HepG2 (cell line): ENCODE results near the gene ZNRF3. TPM values are rescaled to one million over a fixed set of nuclear protein-coding genes. Genes with fewer than 3 reads are reported as not detected.

ENCODE experiments used
- GTF2F1 ChIP-seq: fragments of 150-350 bp; IDR thresholded peaks from 2 replicates; pipeline ENCODE4 v1.6.1; 2014; ENCODE audit warnings: low read length
- HDAC2 ChIP-seq: sonication (generic); formaldehyde crosslinking; IDR thresholded peaks from 2 replicates; pipeline ENCODE4 v1.4.0; 2020; ENCODE audit warnings: missing genetic modification reagents
- HOXD1 ChIP-seq: sonication (generic); formaldehyde crosslinking; IDR thresholded peaks from 2 replicates; pipeline ENCODE4 v1.5.0; 2020; ENCODE audit warnings: missing genetic modification reagents
- PHF8 ChIP-seq: sonication (generic); formaldehyde crosslinking; IDR thresholded peaks from 2 replicates; pipeline ENCODE4 v1.5.0; 2020; ENCODE audit warnings: missing genetic modification reagents
- POLR2A ChIP-seq, 2 experiments: IDR thresholded peaks; 2 replicates each; pipeline ENCODE4 v1.6.1; 2011; ENCODE audit warnings: low read depth in 2 of 2, low read length in 2 of 2, mild to moderate bottlenecking in 1 of 2, moderate library complexity in 1 of 2; ENCODE audit not compliant: insufficient read depth in 1 of 2
- SALL1 ChIP-seq: sonication (generic); formaldehyde crosslinking; IDR thresholded peaks from 2 replicates; pipeline ENCODE4 v1.8.0; 2022; ENCODE audit warnings: mild to moderate bottlenecking, missing genetic modification reagents
- SIN3A ChIP-seq: IDR thresholded peaks from 2 replicates; pipeline ENCODE4 v1.6.1; 2011; ENCODE audit warnings: low read depth, mild to moderate bottlenecking, control low read depth, low read length, borderline replicate concordance
- SMARCE1 ChIP-seq: fragments of 450-650 bp; IDR thresholded peaks from 2 replicates; pipeline ENCODE4 v1.6.1; 2017; ENCODE audit warnings: borderline replicate concordance
- SMYD3 ChIP-seq: sonication (generic); formaldehyde crosslinking; IDR thresholded peaks from 2 replicates; pipeline ENCODE4 v1.8.1; 2023; ENCODE audit warnings: mild to moderate bottlenecking, missing genetic modification reagents
- ZBTB38 ChIP-seq: sonication (generic); formaldehyde crosslinking; IDR thresholded peaks from 2 replicates; pipeline ENCODE4 v1.5.1; 2020; ENCODE audit warnings: mild to moderate bottlenecking, missing genetic modification reagents
- ZNF883 ChIP-seq: sonication (generic); formaldehyde crosslinking; IDR thresholded peaks from 2 replicates; pipeline ENCODE4 v1.5.1; 2020; ENCODE audit warnings: mild to moderate bottlenecking, missing genetic modification reagents; ENCODE audit errors: not compliant biosample characterization
- ZSCAN21 ChIP-seq: sonication (generic); formaldehyde crosslinking; IDR thresholded peaks from 2 replicates; pipeline ENCODE4 v1.8.0; 2022; ENCODE audit warnings: mild to moderate bottlenecking, missing genetic modification reagents, moderate library complexity, borderline replicate concordance
- polyA plus RNA-seq, 8 experiments: library from polyadenylated mRNA; depleted of rRNA in 3 of 8; stranded (reverse) in 7 of 8; unstranded in 1 of 8; fragments of >200 nt; fragmentation: Illumina TruSeq in 4 of 8; extraction: Trizol in 4 of 8; gene quantifications; 2 replicates each; pipeline versions ENCODE4 v1.2.1 to v1.2.3, GENCODE V29; 2011 to 2016; ENCODE audit warnings: low read depth in 4 of 8, missing spikeins in 1 of 8, mixed read lengths in 1 of 8; ENCODE audit not compliant: insufficient read depth in 1 of 8
- total RNA-seq, 5 experiments: library from RNA; depleted of rRNA; stranded (reverse); fragments of >200 nt; fragmentation: Illumina TruSeq; extraction: Trizol; gene quantifications; 2 replicates each; pipeline ENCODE4 v1.2.3, GENCODE V29; 2016; ENCODE audit warnings: low read depth in 1 of 5
- TF ChIP-seq, protein P1 (sequence below), 2 experiments: sonication (generic) in 1 of 2; formaldehyde crosslinking in 1 of 2; IDR thresholded peaks; 2 replicates each; pipeline versions ENCODE4 v1.4.0 to v1.6.1; 2016 to 2020; ENCODE audit warnings: borderline replicate concordance in 1 of 2, low read depth in 1 of 2, mild to moderate bottlenecking in 1 of 2, missing genetic modification reagents in 1 of 2
- TF ChIP-seq, protein P2 (sequence below): sonication (generic); formaldehyde crosslinking; IDR thresholded peaks from 2 replicates; pipeline ENCODE4 v1.9.0; 2021; ENCODE audit warnings: missing genetic modification reagents, borderline replicate concordance
- TF ChIP-seq, protein P3 (sequence below): sonication (generic); formaldehyde crosslinking; IDR thresholded peaks from 2 replicates; pipeline ENCODE4 v1.4.0; 2020; ENCODE audit warnings: mild to moderate bottlenecking, missing genetic modification reagents
- TF ChIP-seq, protein P4 (sequence below): sonication (generic); formaldehyde crosslinking; IDR thresholded peaks from 2 replicates; pipeline ENCODE4 v1.4.0; 2020; ENCODE audit warnings: missing genetic modification reagents

The ZNRF3 gene
- total and polyA plus RNA-seq, 2 of the 13 experiments (the other 11 are each of a cell fraction or from before 2014, with no cell fraction given), result 20.3 to 36.7 TPM

DNA sequence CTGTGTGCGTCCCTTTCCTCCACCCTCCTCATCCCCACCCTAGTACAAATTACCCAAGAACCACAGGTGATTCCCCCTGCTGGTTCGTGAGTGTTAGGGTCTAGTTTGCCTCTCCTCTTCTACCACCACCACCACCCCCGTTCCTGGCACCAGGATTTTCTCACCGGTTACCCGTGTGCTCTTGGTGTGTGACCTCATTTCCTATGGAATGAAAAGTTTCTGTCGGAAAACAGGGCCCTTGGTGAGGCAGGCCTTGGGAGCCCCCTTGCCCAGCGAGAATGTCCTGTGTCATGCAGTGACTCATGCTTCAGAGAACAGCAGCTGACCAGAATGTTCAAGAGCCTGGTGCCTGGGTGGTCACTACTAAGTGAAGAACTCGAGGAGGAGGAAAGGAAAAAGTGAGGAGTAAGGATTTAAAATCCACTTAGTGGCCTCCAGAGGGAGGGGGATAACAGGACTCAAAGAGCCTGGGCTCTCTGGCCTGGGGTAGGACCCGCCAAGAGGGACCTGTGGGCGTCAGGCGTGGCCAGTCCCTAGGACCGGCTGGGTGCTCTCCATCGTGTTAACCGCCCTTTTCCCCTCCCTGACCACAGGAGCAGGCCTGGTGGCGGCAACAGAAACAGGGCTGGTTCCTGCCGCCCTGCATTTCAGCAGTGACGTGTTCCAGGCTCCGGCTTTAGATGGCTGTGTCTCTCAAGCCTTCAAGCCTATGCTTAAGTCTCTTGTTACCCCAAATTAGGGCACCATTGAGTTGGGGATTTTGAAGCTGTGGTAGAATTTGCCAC lies 148.0 kb downstream of the ZNRF3 start (continued):
- TF ChIP-seq SALL1 (CRISPR knock-in tag) (no peak), POLR2A (IDR thresholded peaks at IDR 0.05; ENCODE audit: insufficient read depth in 1 of 2, low read depth in 2 of 2, low read length in 2 of 2) (0 out of 4 replicates have a peak, but pooled peaks of 1 of the 2 experiments have one; percentile 25), SIN3A (0 out of 2 replicates have a peak, but pooled peaks have one; percentile 31), ZNF883 (CRISPR knock-in tag) (no peak), HDAC2 (CRISPR knock-in tag) (peak; percentile 57; the same call in 1 of the 2 replicates), GTF2F1 (no peak), SMARCE1 (no peak), PHF8 (CRISPR knock-in tag) (no peak), ZSCAN21 (no peak), SMYD3 (no peak), ZBTB38 (CRISPR knock-in tag) (peak; percentile 51; the same call in 1 of the 2 replicates), HOXD1 (CRISPR knock-in tag) (no peak)
- TF ChIP-seq, protein P1, sequence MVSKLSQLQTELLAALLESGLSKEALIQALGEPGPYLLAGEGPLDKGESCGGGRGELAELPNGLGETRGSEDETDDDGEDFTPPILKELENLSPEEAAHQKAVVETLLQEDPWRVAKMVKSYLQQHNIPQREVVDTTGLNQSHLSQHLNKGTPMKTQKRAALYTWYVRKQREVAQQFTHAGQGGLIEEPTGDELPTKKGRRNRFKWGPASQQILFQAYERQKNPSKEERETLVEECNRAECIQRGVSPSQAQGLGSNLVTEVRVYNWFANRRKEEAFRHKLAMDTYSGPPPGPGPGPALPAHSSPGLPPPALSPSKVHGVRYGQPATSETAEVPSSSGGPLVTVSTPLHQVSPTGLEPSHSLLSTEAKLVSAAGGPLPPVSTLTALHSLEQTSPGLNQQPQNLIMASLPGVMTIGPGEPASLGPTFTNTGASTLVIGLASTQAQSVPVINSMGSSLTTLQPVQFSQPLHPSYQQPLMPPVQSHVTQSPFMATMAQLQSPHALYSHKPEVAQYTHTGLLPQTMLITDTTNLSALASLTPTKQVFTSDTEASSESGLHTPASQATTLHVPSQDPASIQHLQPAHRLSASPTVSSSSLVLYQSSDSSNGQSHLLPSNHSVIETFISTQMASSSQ (IDR thresholded peaks at IDR 0.05; ENCODE audit: low read depth), result no peak
- TF ChIP-seq, protein P1 (CRISPR knock-in tag; IDR thresholded peaks at IDR 0.05; ENCODE audit: borderline replicate concordance), result no peak
- TF ChIP-seq, protein P2, sequence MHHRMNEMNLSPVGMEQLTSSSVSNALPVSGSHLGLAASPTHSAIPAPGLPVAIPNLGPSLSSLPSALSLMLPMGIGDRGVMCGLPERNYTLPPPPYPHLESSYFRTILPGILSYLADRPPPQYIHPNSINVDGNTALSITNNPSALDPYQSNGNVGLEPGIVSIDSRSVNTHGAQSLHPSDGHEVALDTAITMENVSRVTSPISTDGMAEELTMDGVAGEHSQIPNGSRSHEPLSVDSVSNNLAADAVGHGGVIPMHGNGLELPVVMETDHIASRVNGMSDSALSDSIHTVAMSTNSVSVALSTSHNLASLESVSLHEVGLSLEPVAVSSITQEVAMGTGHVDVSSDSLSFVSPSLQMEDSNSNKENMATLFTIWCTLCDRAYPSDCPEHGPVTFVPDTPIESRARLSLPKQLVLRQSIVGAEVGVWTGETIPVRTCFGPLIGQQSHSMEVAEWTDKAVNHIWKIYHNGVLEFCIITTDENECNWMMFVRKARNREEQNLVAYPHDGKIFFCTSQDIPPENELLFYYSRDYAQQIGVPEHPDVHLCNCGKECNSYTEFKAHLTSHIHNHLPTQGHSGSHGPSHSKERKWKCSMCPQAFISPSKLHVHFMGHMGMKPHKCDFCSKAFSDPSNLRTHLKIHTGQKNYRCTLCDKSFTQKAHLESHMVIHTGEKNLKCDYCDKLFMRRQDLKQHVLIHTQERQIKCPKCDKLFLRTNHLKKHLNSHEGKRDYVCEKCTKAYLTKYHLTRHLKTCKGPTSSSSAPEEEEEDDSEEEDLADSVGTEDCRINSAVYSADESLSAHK (CRISPR knock-in tag), result no peak
- TF ChIP-seq, protein P3, sequence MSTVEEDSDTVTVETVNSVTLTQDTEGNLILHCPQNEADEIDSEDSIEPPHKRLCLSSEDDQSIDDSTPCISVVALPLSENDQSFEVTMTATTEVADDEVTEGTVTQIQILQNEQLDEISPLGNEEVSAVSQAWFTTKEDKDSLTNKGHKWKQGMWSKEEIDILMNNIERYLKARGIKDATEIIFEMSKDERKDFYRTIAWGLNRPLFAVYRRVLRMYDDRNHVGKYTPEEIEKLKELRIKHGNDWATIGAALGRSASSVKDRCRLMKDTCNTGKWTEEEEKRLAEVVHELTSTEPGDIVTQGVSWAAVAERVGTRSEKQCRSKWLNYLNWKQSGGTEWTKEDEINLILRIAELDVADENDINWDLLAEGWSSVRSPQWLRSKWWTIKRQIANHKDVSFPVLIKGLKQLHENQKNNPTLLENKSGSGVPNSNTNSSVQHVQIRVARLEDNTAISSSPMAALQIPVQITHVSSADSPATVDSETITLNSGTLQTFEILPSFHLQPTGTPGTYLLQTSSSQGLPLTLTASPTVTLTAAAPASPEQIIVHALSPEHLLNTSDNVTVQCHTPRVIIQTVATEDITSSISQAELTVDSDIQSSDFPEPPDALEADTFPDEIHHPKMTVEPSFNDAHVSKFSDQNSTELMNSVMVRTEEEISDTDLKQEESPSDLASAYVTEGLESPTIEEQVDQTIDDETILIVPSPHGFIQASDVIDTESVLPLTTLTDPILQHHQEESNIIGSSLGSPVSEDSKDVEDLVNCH (CRISPR knock-in tag), result no peak
- TF ChIP-seq, protein P4, sequence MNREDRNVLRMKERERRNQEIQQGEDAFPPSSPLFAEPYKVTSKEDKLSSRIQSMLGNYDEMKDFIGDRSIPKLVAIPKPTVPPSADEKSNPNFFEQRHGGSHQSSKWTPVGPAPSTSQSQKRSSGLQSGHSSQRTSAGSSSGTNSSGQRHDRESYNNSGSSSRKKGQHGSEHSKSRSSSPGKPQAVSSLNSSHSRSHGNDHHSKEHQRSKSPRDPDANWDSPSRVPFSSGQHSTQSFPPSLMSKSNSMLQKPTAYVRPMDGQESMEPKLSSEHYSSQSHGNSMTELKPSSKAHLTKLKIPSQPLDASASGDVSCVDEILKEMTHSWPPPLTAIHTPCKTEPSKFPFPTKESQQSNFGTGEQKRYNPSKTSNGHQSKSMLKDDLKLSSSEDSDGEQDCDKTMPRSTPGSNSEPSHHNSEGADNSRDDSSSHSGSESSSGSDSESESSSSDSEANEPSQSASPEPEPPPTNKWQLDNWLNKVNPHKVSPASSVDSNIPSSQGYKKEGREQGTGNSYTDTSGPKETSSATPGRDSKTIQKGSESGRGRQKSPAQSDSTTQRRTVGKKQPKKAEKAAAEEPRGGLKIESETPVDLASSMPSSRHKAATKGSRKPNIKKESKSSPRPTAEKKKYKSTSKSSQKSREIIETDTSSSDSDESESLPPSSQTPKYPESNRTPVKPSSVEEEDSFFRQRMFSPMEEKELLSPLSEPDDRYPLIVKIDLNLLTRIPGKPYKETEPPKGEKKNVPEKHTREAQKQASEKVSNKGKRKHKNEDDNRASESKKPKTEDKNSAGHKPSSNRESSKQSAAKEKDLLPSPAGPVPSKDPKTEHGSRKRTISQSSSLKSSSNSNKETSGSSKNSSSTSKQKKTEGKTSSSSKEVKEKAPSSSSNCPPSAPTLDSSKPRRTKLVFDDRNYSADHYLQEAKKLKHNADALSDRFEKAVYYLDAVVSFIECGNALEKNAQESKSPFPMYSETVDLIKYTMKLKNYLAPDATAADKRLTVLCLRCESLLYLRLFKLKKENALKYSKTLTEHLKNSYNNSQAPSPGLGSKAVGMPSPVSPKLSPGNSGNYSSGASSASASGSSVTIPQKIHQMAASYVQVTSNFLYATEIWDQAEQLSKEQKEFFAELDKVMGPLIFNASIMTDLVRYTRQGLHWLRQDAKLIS, result no peak
